Effector CD8-positive, alpha-beta T cell (primary cell): ENCODE results near the gene ARPC4.

Experiments used
- DNase-seq: peaks from one replicate; lab custom pipeline; 2025; lab: John Stamatoyannopoulos, UW

The ARPC4 gene

GRCh38 chr3:9855594-9855993, 62.7 kb downstream of the ARPC4 start:
- no peak for DNase-seq
